Esophagus squamous epithelium (tissue), 4 donors: ENCODE data around the gene CYTL1.

ENCODE experiments used
- CTCF ChIP-seq, 6 experiments: fragments of 450-650 bp in 4 of 6; fragments of 200-600 bp in 2 of 6; sonication (generic) in 2 of 6; IDR thresholded peaks; one replicate each; pipeline ENCODE4 v1.5.1; 2016 to 2019; ENCODE audit warnings: antibody characterized with exemption in 6 of 6, mild to moderate bottlenecking in 4 of 6, moderate library complexity in 4 of 6
- POLR2A ChIP-seq, 4 donors: fragments of 450-650 bp; IDR thresholded peaks; one replicate each; pipeline ENCODE4 v1.6.1; 2017; ENCODE audit warnings: antibody characterized with exemption in 4 of 4, mild to moderate bottlenecking in 4 of 4, moderate library complexity in 3 of 4

DNA sequence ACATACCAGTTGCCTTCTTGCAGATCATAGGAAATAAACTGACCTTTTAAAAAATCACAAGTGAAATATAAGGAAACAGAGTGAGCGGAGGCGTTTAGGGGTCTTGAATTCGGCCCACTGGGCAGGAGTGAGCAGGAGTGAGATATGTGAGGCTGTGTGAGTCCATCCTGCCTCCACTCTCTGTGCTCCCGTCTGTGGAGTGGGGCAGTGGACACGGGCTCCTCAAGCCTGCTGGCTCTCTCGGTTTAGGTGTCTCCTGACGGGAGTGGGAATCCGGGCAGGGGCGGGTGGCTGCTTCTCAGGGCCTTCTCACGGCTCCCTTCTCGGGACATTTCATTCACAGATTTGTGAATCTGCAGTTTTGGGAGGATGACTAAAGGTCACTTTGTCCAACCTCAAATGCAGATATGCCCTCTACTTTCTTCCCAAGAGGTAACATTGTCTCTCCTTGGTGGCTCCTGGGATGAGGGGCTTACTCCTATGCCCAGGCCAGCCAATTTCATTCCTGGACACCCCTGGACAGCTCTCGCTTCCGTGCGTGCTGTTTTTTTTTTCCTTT is 27.6 kb downstream of the CYTL1 start:
- TF ChIP-seq CTCF (IDR thresholded peaks at IDR 0.05) (no peak), POLR2A (IDR thresholded peaks at IDR 0.05) (no peak)
